HFF-Myc (cell line): ENCODE results near the gene CAPG.
A peak's percentile ranks its signal among the peaks of the same experiment; 100 is the strongest.

Experiments used
- DNase-seq: peaks from one replicate; pipeline ENCODE4 v3.0.0-alpha.2; 2011; ENCODE audit warnings: low read depth; ENCODE audit errors: extremely low read depth
- H3K4me3 ChIP-seq: replicated peaks from 2 replicates; pipeline ENCODE4 v1.5.1; 2011; ENCODE audit warnings: low read depth, mild to moderate bottlenecking, control low read depth, low read length
- TF ChIP-seq, protein P1 (sequence below): IDR thresholded peaks from 2 replicates; pipeline ENCODE4 v1.5.1; 2012; ENCODE audit warnings: mild to moderate bottlenecking, low read depth, low read length, control low read depth; ENCODE audit errors: missing control alignments

CAPG gene

DNA sequence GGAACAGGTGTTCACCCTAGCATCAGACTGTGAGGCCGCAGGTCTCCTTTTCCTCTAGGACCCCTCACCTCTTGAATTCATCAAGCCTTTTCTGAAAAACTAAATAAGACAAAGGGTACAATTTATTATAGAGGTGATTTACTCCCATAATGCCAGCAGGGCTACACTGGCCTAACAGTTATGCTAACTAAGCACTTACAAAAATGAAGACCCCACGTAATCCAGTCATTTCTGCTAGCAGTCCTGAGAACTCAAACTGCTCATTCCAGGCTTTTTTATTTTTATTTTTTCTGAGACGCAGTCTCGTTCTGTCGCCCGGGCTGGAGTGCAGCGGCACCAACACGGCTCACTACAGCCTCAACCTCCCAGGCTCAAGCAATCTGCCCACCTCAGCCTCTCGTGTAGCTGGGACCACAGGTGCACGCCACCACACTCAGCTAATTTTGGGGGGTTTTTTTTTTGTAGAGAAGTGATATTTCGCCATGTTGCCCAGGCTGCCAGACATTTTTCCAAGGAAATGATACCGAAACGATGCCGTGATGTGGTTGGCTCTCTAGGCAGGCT lies 14.2 kb downstream of the CAPG start:
- no peak for DNase-seq
- TF ChIP-seq, protein P1, sequence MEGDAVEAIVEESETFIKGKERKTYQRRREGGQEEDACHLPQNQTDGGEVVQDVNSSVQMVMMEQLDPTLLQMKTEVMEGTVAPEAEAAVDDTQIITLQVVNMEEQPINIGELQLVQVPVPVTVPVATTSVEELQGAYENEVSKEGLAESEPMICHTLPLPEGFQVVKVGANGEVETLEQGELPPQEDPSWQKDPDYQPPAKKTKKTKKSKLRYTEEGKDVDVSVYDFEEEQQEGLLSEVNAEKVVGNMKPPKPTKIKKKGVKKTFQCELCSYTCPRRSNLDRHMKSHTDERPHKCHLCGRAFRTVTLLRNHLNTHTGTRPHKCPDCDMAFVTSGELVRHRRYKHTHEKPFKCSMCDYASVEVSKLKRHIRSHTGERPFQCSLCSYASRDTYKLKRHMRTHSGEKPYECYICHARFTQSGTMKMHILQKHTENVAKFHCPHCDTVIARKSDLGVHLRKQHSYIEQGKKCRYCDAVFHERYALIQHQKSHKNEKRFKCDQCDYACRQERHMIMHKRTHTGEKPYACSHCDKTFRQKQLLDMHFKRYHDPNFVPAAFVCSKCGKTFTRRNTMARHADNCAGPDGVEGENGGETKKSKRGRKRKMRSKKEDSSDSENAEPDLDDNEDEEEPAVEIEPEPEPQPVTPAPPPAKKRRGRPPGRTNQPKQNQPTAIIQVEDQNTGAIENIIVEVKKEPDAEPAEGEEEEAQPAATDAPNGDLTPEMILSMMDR: no peak
- H3K4me3 ChIP-seq: no peak overlapping the region

DNA sequence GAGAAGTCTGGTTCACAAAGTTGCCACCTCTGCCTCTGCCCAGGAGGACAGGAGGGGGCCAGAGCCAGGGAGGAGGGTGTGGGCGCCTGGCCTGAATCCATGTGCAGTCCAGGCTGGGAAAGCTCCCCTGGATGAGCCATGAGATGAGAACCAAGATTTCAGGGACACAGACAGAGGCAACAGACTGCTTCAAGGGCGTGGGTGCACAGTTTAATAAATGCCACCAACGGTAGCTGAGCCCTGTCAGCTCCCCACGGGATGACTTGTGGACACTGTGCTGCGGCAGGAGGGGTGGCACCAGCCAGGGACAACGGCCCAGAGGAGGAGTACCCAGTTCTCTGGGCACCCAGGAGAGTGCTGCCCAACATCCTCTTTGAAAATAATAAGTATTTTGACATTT lies 15.2 kb downstream of the CAPG start:
- H3K4me3 ChIP-seq: no peak overlapping the region
- no peak for DNase-seq
- TF ChIP-seq, protein P1: no peak

DNA sequence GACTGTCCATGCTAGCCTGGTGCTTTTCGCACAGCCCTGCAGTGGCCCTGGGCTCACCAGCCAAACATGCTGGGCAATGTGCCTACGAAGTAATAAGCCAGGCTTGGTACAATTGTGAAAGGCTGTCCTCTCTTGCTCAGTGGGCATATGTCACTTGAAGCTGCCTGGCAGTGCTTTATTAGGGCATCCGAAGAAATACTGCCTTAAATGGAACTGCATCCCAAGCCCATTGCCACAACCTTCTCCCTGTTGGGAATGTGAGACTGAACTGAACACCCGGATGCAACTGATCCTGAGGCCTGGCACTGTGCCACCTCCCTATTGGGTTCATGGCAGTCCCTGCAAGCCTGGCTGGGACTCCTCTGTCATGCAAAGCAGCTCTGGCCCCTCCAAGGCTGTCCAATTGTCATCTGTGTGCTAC lies 15.9 kb downstream of the CAPG start:
- TF ChIP-seq, protein P1: no peak
- no peak overlapping the region for H3K4me3 ChIP-seq
- no peak for DNase-seq

DNA sequence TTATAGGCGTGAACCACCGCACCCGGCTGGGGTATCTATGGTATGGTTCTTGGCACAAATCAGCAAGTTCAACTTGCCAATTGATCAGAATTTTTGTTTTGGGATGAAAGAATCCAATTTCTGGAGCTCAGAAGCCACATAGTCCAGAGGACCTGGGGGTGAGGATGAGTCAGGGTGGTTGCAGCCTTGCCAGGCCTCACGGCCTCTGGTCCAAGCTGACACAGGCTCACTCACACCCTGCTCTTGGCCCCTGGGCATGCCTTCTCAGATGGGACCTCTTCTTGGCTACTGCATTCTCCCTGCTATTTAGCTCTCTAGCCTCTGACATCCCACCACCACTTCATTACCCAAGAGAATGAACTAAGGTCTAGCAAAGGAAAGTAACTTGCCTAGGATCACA lies 16.3 kb downstream of the CAPG start:
- no peak for DNase-seq
- H3K4me3 ChIP-seq: no peak overlapping the region
- TF ChIP-seq, protein P1: no peak

DNA sequence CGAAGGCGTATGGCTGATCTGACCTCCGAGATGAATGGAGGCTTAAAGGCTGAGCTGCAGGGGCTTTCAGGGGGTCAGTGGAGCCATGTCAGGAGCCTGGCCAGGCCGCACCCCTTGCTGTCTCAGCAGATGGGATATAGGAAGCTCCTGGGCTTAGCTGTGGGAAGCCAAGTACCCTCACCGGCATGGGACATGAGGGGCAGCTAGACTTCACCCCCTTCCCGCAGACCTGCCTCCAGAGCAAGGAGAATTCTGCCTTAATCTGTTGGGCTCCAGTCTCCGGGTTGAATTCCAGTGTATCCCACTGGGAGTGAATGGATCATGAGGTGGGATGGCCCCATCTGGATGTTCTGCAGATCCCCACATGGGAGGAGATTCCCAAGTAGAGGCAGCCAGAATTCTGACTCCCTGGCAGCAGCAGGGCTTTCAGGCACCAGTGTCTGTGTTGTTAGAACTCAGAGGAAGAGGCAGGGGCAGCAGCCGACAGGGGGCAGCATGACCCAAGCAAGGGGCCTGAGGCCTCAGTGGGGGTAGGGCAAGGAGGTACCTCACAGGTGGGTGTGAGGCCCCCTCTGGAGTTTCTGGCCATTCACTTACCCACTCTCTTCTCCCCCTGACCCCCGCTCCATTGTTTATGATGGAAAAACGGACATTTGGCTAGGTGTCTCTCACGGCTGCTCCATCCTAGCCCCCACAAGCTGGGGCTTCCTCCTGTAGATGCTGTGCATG lies 19.1 kb downstream of the CAPG start:
- no peak for DNase-seq
- H3K4me3 ChIP-seq: no peak overlapping the region
- TF ChIP-seq, protein P1: peak; percentile 86

DNA sequence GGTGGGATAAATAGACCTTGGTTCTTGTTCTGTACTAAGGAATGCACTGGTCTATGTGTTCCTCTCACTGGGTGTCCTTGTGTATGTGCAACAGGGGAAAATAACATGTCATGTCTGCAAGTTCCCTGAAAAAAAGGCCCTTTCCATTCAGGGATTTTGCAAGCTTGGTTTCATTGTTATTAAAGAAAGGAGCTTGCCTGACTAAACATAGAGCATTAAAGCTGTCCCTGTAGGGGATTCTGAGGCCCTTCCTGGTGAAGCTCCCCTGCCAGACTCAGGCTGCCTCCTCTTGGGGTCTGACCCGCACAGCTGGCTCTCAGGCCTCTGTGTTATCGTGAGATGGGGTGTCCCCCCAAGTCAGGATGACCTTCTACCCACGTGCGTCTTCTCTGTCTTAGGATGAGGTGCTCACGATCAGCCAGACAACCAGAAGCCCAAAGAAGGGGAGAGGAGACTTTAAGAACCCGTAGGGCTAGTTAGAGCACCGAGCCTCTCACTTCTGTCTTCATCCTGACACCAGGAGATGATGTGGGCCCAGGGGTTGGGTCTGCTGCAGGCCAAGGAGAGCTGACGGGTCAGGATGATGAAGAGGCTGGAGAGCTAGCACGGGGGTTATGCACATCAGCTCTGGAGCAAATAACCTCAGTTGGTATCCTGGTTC lies 21.2 kb downstream of the CAPG start:
- DNase-seq: no peak
- no peak overlapping the region for H3K4me3 ChIP-seq
- TF ChIP-seq, protein P1: no peak
